Suprapubic skin (tissue), 4 donors: ENCODE results near the gene TTPAL.

Experiments
- EP300 ChIP-seq: sonication (generic); formaldehyde crosslinking; IDR thresholded peaks from one replicate; pipeline ENCODE4 v1.6.1; 2017; ENCODE audit warnings: antibody characterized with exemption
- POLR2A ChIP-seq, 2 donors: fragments of 450-650 bp; IDR thresholded peaks; one replicate each; pipeline ENCODE4 v1.6.1; 2017; ENCODE audit warnings: antibody characterized with exemption in 2 of 2, mild to moderate bottlenecking in 2 of 2, moderate library complexity in 2 of 2
- POLR2AphosphoS5 ChIP-seq, 3 donors: sonication (generic); formaldehyde crosslinking; IDR thresholded peaks; one replicate each; pipeline ENCODE4 v1.6.1; 2017; ENCODE audit warnings: antibody characterized with exemption in 3 of 3
- TF ChIP-seq, protein P1 (sequence below), 2 donors: fragments of 200-600 bp in 1 of 2; fragments of 450-650 bp in 1 of 2; sonication (generic) in 1 of 2; IDR thresholded peaks; one replicate each; pipeline ENCODE4 v1.5.1; 2016 to 2019; ENCODE audit warnings: antibody characterized with exemption in 2 of 2, mild to moderate bottlenecking in 1 of 2, moderate library complexity in 1 of 2

DNA sequence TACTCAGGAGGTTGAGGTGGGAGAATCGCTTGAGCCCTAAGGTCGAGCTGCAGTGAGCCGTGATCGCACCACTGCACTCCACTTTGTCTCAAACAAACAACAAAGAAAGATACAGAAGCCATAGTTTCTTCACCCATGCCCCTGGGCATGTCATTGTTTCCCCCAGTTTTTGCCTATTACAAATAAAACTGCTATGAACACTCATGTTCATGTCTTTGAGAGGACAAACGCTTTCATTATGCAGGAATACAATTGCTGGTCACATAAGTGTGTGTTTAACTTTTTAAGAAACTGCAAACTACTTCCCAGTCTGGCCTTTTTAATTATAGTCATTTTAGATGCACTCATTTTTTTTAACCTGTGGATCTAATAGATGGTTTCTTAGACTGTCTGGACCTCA, 12.2 kb upstream of the TTPAL start:
- TF ChIP-seq POLR2A (IDR thresholded peaks at IDR 0.05): no peak
- TF ChIP-seq, protein P1, sequence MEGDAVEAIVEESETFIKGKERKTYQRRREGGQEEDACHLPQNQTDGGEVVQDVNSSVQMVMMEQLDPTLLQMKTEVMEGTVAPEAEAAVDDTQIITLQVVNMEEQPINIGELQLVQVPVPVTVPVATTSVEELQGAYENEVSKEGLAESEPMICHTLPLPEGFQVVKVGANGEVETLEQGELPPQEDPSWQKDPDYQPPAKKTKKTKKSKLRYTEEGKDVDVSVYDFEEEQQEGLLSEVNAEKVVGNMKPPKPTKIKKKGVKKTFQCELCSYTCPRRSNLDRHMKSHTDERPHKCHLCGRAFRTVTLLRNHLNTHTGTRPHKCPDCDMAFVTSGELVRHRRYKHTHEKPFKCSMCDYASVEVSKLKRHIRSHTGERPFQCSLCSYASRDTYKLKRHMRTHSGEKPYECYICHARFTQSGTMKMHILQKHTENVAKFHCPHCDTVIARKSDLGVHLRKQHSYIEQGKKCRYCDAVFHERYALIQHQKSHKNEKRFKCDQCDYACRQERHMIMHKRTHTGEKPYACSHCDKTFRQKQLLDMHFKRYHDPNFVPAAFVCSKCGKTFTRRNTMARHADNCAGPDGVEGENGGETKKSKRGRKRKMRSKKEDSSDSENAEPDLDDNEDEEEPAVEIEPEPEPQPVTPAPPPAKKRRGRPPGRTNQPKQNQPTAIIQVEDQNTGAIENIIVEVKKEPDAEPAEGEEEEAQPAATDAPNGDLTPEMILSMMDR (IDR thresholded peaks at IDR 0.05): no peak
- no peak for TF ChIP-seq POLR2AphosphoS5 (IDR thresholded peaks at IDR 0.05)
- TF ChIP-seq EP300: no peak
